C4-2B (cell line): ENCODE data around the gene USP17L11.
"Not testable (repeated sequence)": the region's sequence is repeated elsewhere in the genome, so short reads cannot be mapped to it uniquely, and the experiment has no call there.

Experiments used
- H3K27ac ChIP-seq: fragments of 450-650 bp; 2 replicates; pipeline ENCODE4 v1.5.1; 2017

Gene USP17L11

GRCh38 chr4:9215105-9215504, at the start of gene USP17L11:
USP17L11 (plus strand) TSS chr4:9215405; CDS start chr4:9215405, 0 bp downstream.
- not testable (repeated sequence) for H3K27ac ChIP-seq

DNA sequence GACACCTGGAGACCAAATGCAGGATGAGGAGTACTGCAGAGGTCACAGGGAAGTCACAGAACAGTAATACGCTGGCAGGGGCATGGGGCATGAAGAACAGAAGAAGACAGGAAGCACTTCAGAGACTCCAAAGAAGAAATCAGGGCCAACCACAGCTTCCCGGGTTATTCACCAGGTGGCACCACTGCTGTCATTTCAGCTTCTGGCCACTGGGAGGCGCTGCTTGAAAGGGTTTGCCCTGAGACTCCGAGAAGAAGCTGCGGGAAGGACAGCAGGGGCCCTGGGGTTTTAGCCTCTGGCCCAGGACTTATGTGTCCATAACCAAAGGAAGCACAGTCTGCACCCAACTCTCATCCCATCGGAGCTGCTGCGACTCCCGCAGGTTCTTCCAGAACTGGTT, 49.2 kb upstream of the USP17L11 start:
- H3K27ac ChIP-seq = not testable (repeated sequence)

DNA sequence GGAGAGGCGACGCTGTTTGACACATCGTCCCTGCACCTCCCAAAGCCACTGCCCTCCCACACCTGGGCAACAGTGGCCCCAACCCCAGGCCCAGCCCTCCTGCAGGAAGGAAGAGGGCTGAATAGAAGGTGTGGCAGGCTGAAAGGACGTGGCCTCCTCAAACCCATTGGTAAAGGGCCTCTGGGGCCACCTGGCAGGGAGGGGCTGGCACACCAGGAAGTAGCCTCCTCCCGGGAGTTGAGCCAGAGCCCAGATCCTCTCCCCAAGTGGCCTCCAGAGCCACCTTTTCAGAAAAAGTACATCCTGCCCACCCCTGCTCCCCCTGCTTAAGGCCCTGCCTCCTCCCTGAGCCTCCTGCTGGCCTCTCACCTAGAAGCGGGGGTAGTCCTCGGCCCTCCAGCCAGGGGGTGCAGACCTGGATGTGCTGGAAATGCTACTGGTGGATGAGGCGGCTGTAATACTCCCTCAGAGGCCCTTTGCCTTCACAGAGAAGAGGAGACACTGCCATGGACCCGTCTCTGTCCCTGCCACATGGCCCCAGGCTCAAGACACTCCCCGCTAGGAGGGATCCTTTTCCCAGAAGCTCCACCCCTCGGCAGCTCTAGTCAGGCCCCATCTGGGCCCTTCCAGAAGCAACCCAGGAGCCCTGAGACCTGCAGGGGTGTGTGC, 45.3 kb upstream of the USP17L11 start, which contains the start of gene FAM90A26:
Gene FAM90A26, plus strand, starts transcription at position 619 of the 669 bp plus-strand sequence. CDS start 2,764 bp downstream, outside the sequence.
- H3K27ac ChIP-seq = not testable (repeated sequence)

DNA sequence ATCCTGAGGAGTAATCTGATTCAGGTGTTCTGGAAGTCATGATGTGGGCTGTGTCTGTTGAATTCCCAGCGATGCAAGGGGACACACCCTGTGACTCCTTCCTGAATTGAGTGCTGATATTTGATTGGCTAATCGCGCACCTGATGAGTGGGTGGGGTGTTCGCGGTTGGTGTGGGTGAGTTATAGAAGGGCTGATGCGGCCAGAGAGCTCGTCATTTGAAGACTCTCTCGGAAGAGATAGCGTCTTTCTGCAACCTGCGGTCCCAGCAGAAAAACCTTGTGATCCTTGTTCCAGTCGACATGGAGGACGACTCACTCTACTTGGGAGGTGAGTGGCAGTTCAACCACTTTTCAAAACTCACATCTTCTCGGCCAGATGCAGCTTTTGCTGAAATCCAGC, 4.8 kb upstream of the USP17L11 start, which contains the start of gene USP17L10:
Gene USP17L10, plus strand, starts transcription at position 301 of the 400 bp plus-strand sequence. Its CDS starts 0 bp downstream, at position 301.
- not testable (repeated sequence) for H3K27ac ChIP-seq

GRCh38 chr4:9214701-9215100, 504 bp upstream of the USP17L11 start:
- not testable (repeated sequence) for H3K27ac ChIP-seq

GRCh38 chr4:9219852-9220251, 4.6 kb downstream of the USP17L11 start, which contains the start of gene USP17L12:
USP17L12 (plus strand) TSS chr4:9220152; CDS start chr4:9220152, 0 bp downstream.
- not testable (repeated sequence) for H3K27ac ChIP-seq

DNA sequence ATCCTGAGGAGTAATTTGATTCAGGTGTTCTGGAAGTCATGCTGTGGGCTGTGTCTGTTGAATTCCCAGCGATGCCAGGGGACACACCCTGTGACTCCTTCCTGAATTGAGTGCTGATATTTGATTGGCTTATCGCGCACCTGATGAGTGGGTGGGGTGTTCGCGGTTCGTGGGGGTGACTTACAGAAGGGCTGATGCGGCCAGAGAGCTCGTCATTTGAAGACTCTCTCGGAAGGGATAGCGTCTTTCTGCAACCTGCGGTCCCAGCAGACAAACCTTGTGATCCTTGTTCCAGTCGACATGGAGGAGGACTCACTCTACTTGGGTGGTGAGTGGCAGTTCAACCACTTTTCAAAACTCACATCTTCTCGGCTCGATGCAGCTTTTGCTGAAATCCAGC, 9.4 kb downstream of the USP17L11 start, which contains the start of gene USP17L13:
Gene USP17L13, plus strand, starts transcription at position 301 of the 400 bp plus-strand sequence. Its CDS starts 0 bp downstream, at position 301.
- H3K27ac ChIP-seq = not testable (repeated sequence)

GRCh38 chr4:9230249-9230648, 15.0 kb downstream of the USP17L11 start:
- H3K27ac ChIP-seq = not testable (repeated sequence)

- H3K27ac ChIP-seq = not testable (repeated sequence)
Measured at GRCh38 chr4:9234085-9234484, 18.9 kb downstream of the USP17L11 start, which contains the start of gene USP17L15. USP17L15 (plus strand) TSS chr4:9234385; CDS start chr4:9234385, 0 bp downstream.

GRCh38 chr4:9238461-9238860, 23.3 kb downstream of the USP17L11 start:
- H3K27ac ChIP-seq = not testable (repeated sequence)

DNA sequence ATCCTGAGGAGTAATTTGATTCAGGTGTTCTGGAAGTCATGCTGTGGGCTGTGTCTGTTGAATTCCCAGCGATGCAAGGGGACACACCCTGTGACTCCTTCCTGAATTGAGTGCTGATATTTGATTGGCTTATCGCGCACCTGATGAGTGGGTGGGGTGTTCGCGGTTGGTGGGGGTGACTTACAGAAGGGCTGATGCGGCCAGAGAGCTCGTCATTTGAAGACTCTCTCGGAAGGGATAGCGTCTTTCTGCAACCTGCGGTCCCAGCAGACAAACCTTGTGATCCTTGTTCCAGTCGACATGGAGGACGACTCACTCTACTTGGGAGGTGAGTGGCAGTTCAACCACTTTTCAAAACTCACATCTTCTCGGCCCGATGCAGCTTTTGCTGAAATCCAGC, 28.4 kb downstream of the USP17L11 start, which contains the start of gene USP17L17:
Gene USP17L17, plus strand, starts transcription at position 301 of the 400 bp plus-strand sequence. Its CDS starts 0 bp downstream, at position 301.
- not testable (repeated sequence) for H3K27ac ChIP-seq

DNA sequence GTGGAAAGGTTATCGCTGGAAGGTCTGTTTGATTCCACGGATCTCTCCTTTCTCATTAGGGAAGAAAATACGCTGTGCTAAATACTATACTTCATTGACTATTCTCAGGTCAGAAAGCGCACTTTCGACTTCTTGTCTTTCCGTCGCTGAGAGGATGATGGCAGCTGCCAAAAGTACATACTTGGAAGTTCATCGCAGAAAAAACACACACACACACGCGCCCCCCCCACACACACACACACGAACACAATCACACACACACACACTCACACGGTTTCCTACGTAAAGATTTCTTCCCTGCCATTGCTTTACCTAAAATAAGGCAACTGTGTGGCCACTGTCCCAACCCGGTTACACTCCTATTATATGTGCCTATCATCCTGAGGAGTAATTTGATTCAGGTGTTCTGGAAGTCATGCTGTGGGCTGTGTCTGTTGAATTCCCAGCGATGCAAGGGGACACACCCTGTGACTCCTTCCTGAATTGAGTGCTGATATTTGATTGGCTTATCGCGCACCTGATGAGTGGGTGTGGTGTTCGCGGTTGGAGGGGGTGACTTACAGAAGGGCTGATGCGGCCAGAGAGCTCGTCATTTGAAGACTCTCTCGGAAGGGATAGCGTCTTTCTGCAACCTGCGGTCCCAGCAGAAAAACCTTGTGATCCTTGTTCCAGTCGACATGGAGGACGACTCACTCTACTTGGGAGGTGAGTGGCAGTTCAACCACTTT, 32.9 kb downstream of the USP17L11 start, which contains the start of gene USP17L18:
Gene USP17L18, plus strand, starts transcription at position 678 of the 728 bp plus-strand sequence. Its CDS starts 0 bp downstream, at position 678.
- H3K27ac ChIP-seq = not testable (repeated sequence)

- H3K27ac ChIP-seq = not testable (repeated sequence)
Measured at GRCh38 chr4:9253078-9253477, 37.9 kb downstream of the USP17L11 start, which contains the start of gene USP17L19. USP17L19 (plus strand) TSS chr4:9253378; CDS start chr4:9253378, 0 bp downstream.

DNA sequence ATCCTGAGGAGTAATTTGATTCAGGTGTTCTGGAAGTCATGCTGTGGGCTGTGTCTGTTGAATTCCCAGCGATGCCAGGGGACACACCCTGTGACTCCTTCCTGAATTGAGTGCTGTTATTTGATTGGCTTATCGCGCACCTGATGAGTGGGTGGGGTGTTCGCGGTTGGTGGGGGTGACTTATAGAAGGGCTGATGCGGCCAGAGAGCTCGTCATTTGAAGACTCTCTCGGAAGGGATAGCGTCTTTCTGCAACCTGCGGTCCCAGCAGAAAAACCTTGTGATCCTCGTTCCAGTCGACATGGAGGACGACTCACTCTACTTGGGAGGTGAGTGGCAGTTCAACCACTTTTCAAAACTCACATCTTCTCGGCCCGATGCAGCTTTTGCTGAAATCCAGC, 42.6 kb downstream of the USP17L11 start, which contains the start of gene USP17L20:
Gene USP17L20, plus strand, starts transcription at position 301 of the 400 bp plus-strand sequence. Its CDS starts 0 bp downstream, at position 301.
- not testable (repeated sequence) for H3K27ac ChIP-seq

GRCh38 chr4:9262572-9262971, 47.4 kb downstream of the USP17L11 start, which contains the start of gene USP17L21:
USP17L21 (plus strand) TSS chr4:9262872; CDS start chr4:9262872, 0 bp downstream.
- not testable (repeated sequence) for H3K27ac ChIP-seq
